Measurements from ENCODE around the gene JAKMIP2.

The JAKMIP2 gene

GRCh38 chr5:147538236-147538635, 244.3 kb downstream of the JAKMIP2 start:
- Mint-ChIP-seq H3K27me3 (no peaks in the 10 kb centered on the region), H3K4me3 (no peak overlapping the region), H3K36me3 (no peaks in the 10 kb centered on the region), H3K4me1 (no peaks in the 10 kb centered on the region), H3K27ac (no peak overlapping the region), H3K9me3 (no peaks in the 10 kb centered on the region)
- ATAC-seq: no peak
